ENCODE results near the gene CNGB1. TPM values are rescaled to one million over a fixed set of nuclear protein-coding genes. Genes with fewer than 3 reads are reported as not detected.

Gene CNGB1
- total and polyA plus RNA-seq, 2 of the 13 experiments (the other 11 are each of a cell fraction or from before 2014, with no cell fraction given): 0.02 to 0.15 TPM

DNA sequence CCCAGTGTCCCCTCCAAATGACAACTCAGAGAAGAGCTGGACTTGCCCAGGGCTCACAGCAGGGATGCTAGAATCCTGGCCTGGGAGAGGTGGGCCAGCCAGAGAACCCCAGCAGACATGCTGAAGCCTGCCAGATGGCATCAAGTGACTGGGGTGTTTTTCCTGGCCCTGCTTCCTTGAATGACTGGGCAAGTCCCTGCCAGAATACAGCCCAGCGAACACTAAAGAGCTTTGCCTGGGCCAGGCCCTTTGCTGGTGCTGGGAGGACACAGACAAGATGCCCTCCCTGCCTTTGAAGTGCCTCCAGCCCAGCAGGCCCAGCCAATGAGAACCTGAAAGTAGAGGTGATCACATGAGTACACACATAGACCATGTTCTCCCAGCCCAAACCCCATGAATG is 18.0 kb upstream of the CNGB1 start:
- intact Hi-C loops (cut with micrococcal nuclease; ENCODE audit: unreplicated experiment): no loop called here
- FAIRE-seq: no peak
- Histone ChIP-seq H3K9ac (ENCODE audit: insufficient read depth, low read depth, low read length) (no peak overlapping the region), H3K4me2 (ENCODE audit: low read depth, low read length) (no peak overlapping the region), H3K4me3 (replicated peaks in 1 of 3; ENCODE audit: insufficient read depth in 1 of 3, low read depth in 2 of 3, low read length in 3 of 3) (no peak overlapping the region), H3K27me3 (ENCODE audit: control insufficient read depth in 1 of 2, insufficient read depth in 2 of 2, low read length in 2 of 2) (peaks cover 5 to 41% of the 10 kb centered on the region in 2 experiments; a peak in 3 of 5 replicates), H3K4me1 (ENCODE audit: insufficient read depth, low read length) (peaks cover 23% of the 10 kb centered on the region), H3K79me2 (ENCODE audit: insufficient read depth, low read length) (no peaks in the 10 kb centered on the region), H3K27ac (ENCODE audit: extremely low read length, insufficient read depth, low read length) (no peak overlapping the region), H3K9me3 (ENCODE audit: low read length) (no peaks in the 10 kb centered on the region), H4K20me1 (ENCODE audit: insufficient read depth, low read length) (no peaks in the 10 kb centered on the region), H3K36me3 (replicated peaks in 1 of 2; ENCODE audit: control insufficient read depth in 1 of 2, insufficient read depth in 2 of 2, low read length in 2 of 2) (no peaks in the 10 kb centered on the region), H2AFZ (ENCODE audit: low read length) (no peak overlapping the region)
- in situ Hi-C loops (cut with HindIII; ENCODE audit: extremely low pct_ligation_motif_present, low pct_unique_long_range_greater_than_20kb): no loop called here
- POLR2A ChIA-PET: no interaction called here
- no TSS peak for BruUV-seq (replicated peaks)
- CTCF ChIA-PET (ENCODE audit: low intra/inter-chr PET ratio, low total read pairs): no interaction called here
- WGBS (ENCODE audit: low lambda C conversion rate): no CpG with 5 or more reads among the region's 1 CpG
- DNase-seq (ENCODE audit: low spot score): no peak
- no peak for ATAC-seq
- TF ChIP-seq KLF12 (CRISPR knock-in tag; IDR thresholded peaks at IDR 0.05; ENCODE audit: borderline replicate concordance): no peak
- TF ChIP-seq ATF7-NPFF (CRISPR knock-in tag; IDR thresholded peaks at IDR 0.05; ENCODE audit: low read depth): no peak
- TF ChIP-seq, protein P1, sequence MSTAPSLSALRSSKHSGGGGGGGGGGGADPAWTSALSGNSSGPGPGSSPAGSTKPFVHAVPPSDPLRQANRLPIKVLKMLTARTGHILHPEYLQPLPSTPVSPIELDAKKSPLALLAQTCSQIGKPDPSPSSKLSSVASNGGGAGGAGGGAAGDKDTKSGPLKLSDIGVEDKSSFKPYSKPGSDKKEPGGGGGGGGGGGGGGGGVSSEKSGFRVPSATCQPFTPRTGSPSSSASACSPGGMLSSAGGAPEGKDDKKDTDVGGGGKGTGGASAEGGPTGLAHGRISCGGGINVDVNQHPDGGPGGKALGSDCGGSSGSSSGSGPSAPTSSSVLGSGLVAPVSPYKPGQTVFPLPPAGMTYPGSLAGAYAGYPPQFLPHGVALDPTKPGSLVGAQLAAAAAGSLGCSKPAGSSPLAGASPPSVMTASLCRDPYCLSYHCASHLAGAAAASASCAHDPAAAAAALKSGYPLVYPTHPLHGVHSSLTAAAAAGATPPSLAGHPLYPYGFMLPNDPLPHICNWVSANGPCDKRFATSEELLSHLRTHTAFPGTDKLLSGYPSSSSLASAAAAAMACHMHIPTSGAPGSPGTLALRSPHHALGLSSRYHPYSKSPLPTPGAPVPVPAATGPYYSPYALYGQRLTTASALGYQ (CRISPR knock-in tag; IDR thresholded peaks at IDR 0.05): no peak
- TF ChIP-seq, protein P2, sequence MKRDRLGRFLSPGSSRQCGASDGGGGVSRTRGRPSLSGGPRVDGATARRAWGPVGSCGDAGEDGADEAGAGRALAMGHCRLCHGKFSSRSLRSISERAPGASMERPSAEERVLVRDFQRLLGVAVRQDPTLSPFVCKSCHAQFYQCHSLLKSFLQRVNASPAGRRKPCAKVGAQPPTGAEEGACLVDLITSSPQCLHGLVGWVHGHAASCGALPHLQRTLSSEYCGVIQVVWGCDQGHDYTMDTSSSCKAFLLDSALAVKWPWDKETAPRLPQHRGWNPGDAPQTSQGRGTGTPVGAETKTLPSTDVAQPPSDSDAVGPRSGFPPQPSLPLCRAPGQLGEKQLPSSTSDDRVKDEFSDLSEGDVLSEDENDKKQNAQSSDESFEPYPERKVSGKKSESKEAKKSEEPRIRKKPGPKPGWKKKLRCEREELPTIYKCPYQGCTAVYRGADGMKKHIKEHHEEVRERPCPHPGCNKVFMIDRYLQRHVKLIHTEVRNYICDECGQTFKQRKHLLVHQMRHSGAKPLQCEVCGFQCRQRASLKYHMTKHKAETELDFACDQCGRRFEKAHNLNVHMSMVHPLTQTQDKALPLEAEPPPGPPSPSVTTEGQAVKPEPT (CRISPR knock-in tag; IDR thresholded peaks at IDR 0.05; ENCODE audit: low read depth): no peak
- no peak for TF ChIP-seq NCOA1 (CRISPR knock-in tag; IDR thresholded peaks at IDR 0.05)
- TF ChIP-seq FOXC1 (CRISPR knock-in tag; IDR thresholded peaks at IDR 0.05; ENCODE audit: borderline replicate concordance): no peak
- no peak for TF ChIP-seq ZNF24 (IDR thresholded peaks at IDR 0.05)
- no peak for TF ChIP-seq ZNF572 (CRISPR knock-in tag; IDR thresholded peaks at IDR 0.05)
- no peak for TF ChIP-seq GRHL1 (CRISPR knock-in tag; conservative IDR thresholded peaks at IDR 0.05)
- no peak for TF ChIP-seq ZBTB34 (CRISPR knock-in tag; IDR thresholded peaks at IDR 0.05)
- TF ChIP-seq, protein P3, sequence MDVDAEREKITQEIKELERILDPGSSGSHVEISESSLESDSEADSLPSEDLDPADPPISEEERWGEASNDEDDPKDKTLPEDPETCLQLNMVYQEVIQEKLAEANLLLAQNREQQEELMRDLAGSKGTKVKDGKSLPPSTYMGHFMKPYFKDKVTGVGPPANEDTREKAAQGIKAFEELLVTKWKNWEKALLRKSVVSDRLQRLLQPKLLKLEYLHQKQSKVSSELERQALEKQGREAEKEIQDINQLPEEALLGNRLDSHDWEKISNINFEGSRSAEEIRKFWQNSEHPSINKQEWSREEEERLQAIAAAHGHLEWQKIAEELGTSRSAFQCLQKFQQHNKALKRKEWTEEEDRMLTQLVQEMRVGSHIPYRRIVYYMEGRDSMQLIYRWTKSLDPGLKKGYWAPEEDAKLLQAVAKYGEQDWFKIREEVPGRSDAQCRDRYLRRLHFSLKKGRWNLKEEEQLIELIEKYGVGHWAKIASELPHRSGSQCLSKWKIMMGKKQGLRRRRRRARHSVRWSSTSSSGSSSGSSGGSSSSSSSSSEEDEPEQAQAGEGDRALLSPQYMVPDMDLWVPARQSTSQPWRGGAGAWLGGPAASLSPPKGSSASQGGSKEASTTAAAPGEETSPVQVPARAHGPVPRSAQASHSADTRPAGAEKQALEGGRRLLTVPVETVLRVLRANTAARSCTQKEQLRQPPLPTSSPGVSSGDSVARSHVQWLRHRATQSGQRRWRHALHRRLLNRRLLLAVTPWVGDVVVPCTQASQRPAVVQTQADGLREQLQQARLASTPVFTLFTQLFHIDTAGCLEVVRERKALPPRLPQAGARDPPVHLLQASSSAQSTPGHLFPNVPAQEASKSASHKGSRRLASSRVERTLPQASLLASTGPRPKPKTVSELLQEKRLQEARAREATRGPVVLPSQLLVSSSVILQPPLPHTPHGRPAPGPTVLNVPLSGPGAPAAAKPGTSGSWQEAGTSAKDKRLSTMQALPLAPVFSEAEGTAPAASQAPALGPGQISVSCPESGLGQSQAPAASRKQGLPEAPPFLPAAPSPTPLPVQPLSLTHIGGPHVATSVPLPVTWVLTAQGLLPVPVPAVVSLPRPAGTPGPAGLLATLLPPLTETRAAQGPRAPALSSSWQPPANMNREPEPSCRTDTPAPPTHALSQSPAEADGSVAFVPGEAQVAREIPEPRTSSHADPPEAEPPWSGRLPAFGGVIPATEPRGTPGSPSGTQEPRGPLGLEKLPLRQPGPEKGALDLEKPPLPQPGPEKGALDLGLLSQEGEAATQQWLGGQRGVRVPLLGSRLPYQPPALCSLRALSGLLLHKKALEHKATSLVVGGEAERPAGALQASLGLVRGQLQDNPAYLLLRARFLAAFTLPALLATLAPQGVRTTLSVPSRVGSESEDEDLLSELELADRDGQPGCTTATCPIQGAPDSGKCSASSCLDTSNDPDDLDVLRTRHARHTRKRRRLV (CRISPR knock-in tag; IDR thresholded peaks at IDR 0.05): no peak
- no peak for TF ChIP-seq ARNT2 (CRISPR knock-in tag; IDR thresholded peaks at IDR 0.05; ENCODE audit: low read depth)
- no peak for TF ChIP-seq ZFP36L1 (CRISPR knock-in tag; IDR thresholded peaks at IDR 0.05)

All from HepG2 (cell line).